IPS DF 6.9 (cell line): ENCODE results near the gene F2RL3.

ENCODE experiments used
- DNase-seq: peaks from one replicate; pipeline ENCODE4 v3.0.0-alpha.2; 2013; ENCODE audit warnings: low read depth, low spot score
- H3K27ac ChIP-seq: one replicate; pipeline ENCODE4 v1.5.1; 2013; ENCODE audit warnings: low read length, control low read depth
- H3K27me3 ChIP-seq: 2 replicates; pipeline ENCODE4 v1.6.1; 2013; ENCODE audit warnings: mild to moderate bottlenecking, low read length; ENCODE audit not compliant: control insufficient read depth, insufficient read depth
- H3K36me3 ChIP-seq: 2 replicates; pipeline ENCODE4 v1.6.1; 2013; ENCODE audit warnings: low read length; ENCODE audit not compliant: control insufficient read depth, insufficient read depth
- H3K4me1 ChIP-seq: 2 replicates; pipeline ENCODE4 v1.6.1; 2013; ENCODE audit warnings: low read length; ENCODE audit not compliant: control insufficient read depth, insufficient read depth
- H3K4me3 ChIP-seq: 2 replicates; pipeline ENCODE4 v1.5.1; 2013; ENCODE audit warnings: mild to moderate bottlenecking, low read length
- H3K9me3 ChIP-seq: 2 replicates; pipeline ENCODE4 v1.6.1; 2013; ENCODE audit warnings: low read length, inconsistent platforms; ENCODE audit not compliant: control insufficient read depth, insufficient read depth
- WGBS: extraction: QIAGEN DNeasy Blood & Tissue Kit; methylation state at CpG from one replicate; pipeline ENCODE4 v1.1.7; 2013; ENCODE audit warnings: mixed read lengths, missing lambda C conversion rate; ENCODE audit not compliant: insufficient read length, insufficient coverage; 5-methylcytosine and 5-hydroxymethylcytosine counted together

F2RL3 gene

DNA sequence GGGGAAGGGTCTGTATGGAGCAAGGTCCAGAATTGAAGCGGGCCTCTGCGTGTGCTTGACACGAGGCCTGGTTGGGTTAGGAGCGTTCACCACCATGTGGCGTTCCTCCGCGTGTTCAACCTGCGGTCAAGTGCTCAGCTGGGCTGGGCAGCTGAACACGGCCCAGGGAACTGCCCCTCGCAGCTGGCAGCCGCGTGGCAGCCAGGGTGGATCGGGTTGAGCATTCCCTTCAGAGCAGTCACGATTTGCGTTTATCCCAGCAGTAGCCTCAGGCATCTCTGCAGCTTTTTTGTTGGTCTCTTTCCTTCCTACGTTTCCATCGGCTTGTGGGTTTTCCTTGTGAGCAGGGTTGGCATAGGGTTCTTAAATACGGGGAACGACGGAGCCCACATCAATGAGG, 28.7 kb upstream of the F2RL3 start:
- Histone ChIP-seq H3K4me3 (no peak overlapping the region; the same call in 1 of the 2 replicates), H3K27me3 (no peaks in the 10 kb centered on the region), H3K9me3 (no peaks in the 10 kb centered on the region), H3K36me3 (peaks cover 12% of the 10 kb centered on the region), H3K4me1 (no peaks in the 10 kb centered on the region), H3K27ac (no peak overlapping the region)
- no CpG with 5 or more reads among the region's 20 CpGs for WGBS
- no peak for DNase-seq

GRCh38 chr19:16861011-16861410, 27.8 kb upstream of the F2RL3 start:
- H3K27ac ChIP-seq: no peak overlapping the region

GRCh38 chr19:16861834-16862233, 27.0 kb upstream of the F2RL3 start:
- Histone ChIP-seq H3K9me3 (no peaks in the 10 kb centered on the region), H3K4me3 (no peak overlapping the region), H3K27ac (no peak overlapping the region), H3K4me1 (no peaks in the 10 kb centered on the region), H3K27me3 (no peaks in the 10 kb centered on the region), H3K36me3 (peaks cover 25% of the 10 kb centered on the region)
- no CpG with 5 or more reads among the region's 5 CpGs for WGBS
- DNase-seq: no peak

More at GRCh38 chr19:16861011-16861410, 27.8 kb upstream of the F2RL3 start:
- Histone ChIP-seq H3K9me3 (no peaks in the 10 kb centered on the region), H3K4me3 (no peak overlapping the region), H3K27me3 (no peaks in the 10 kb centered on the region), H3K36me3 (peaks cover 19% of the 10 kb centered on the region), H3K4me1 (no peaks in the 10 kb centered on the region)
- WGBS: no CpG with 5 or more reads among the region's 3 CpGs
- DNase-seq: no peak

- no peaks in the 10 kb centered on the region for H3K27me3 ChIP-seq
- H3K9me3 ChIP-seq: no peaks in the 10 kb centered on the region
- WGBS: no CpG with 5 or more reads among the region's 10 CpGs
- H3K27ac ChIP-seq: no peak overlapping the region
- no peaks in the 10 kb centered on the region for H3K4me1 ChIP-seq
- DNase-seq: no peak
- no peak overlapping the region for H3K4me3 ChIP-seq
- peaks cover 33% of the 10 kb centered on the region for H3K36me3 ChIP-seq
Observed at GRCh38 chr19:16862826-16863415, 25.9 kb upstream of the F2RL3 start.

DNA sequence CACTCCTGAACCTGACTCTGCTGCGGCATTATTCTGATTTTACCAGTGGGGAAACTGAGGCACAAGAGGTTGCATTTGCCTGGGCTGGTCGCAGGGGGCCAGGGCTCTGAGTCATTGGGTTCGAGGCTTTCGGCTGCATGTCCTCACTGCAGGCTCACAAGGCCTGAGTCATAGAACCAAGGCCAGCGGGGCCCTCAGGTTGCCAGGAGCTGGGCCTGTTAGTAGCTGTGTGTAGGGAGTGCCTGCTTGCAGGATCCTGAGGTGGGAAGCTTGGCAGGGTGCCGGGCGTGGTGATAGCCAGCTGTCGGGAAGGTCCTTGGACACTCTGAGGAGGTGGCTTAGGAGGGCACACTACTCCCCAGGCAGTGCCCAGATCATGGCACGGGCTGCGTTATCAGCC, 21.6 kb upstream of the F2RL3 start:
- Histone ChIP-seq H3K4me1 (no peaks in the 10 kb centered on the region), H3K27me3 (no peaks in the 10 kb centered on the region), H3K36me3 (peaks cover 54% of the 10 kb centered on the region), H3K27ac (no peak overlapping the region), H3K9me3 (no peaks in the 10 kb centered on the region), H3K4me3 (no peak overlapping the region)
- no peak for DNase-seq
- WGBS: no CpG with 5 or more reads among the region's 10 CpGs

GRCh38 chr19:16868423-16869130, 20.2 kb upstream of the F2RL3 start:
- no peaks in the 10 kb centered on the region for H3K4me1 ChIP-seq
- no peaks in the 10 kb centered on the region for H3K9me3 ChIP-seq
- no peaks in the 10 kb centered on the region for H3K27me3 ChIP-seq
- H3K4me3 ChIP-seq: no peak overlapping the region
- peaks cover 50% of the 10 kb centered on the region for H3K36me3 ChIP-seq
- no peak overlapping the region for H3K27ac ChIP-seq
- WGBS: no CpG with 5 or more reads among the region's 20 CpGs
- no peak for DNase-seq

DNA sequence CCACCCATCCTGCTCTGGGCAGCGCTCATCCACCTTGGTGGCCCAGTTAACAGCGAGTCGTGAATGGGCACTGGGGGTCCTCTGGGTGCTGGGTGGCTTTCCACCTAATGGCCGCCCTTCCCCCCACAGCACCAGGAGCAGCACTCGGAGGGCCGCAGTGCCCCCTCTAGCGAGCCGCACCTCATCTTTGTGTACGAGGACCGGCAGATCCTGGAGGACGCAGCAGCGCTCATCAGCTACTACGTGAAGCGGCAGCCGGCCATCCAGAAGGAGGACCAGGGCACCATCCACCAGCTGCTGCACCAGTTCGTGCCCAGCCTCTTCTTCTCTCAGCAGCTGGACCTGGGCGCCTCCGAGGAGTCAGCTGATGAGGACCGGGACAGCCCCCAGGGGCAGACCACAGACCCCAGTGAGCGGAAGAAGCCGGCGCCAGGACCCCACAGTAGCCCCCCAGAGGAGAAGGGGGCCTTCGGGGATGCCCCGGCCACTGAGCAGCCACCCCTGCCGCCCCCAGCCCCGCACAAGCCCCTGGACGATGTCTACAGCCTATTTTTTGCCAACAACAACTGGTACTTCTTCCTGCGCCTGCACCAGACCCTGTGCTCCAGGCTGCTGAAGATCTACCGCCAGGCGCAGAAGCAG, 19.3 kb upstream of the F2RL3 start:
- H3K4me3 ChIP-seq: no peak overlapping the region
- H3K27ac ChIP-seq: no peak overlapping the region
- H3K4me1 ChIP-seq: no peaks in the 10 kb centered on the region
- H3K36me3 ChIP-seq: peaks cover 54% of the 10 kb centered on the region
- WGBS: no CpG with 5 or more reads among the region's 30 CpGs
- no peaks in the 10 kb centered on the region for H3K9me3 ChIP-seq
- DNase-seq: no peak
- no peaks in the 10 kb centered on the region for H3K27me3 ChIP-seq

- Histone ChIP-seq H3K27ac (no peak overlapping the region), H3K36me3 (peaks cover 48% of the 10 kb centered on the region), H3K4me1 (no peaks in the 10 kb centered on the region), H3K9me3 (no peaks in the 10 kb centered on the region), H3K27me3 (no peaks in the 10 kb centered on the region), H3K4me3 (no peak overlapping the region)
- no CpG with 5 or more reads among the region's 7 CpGs for WGBS
- no peak for DNase-seq
Observed at GRCh38 chr19:16871871-16872270, 16.9 kb upstream of the F2RL3 start.

DNA sequence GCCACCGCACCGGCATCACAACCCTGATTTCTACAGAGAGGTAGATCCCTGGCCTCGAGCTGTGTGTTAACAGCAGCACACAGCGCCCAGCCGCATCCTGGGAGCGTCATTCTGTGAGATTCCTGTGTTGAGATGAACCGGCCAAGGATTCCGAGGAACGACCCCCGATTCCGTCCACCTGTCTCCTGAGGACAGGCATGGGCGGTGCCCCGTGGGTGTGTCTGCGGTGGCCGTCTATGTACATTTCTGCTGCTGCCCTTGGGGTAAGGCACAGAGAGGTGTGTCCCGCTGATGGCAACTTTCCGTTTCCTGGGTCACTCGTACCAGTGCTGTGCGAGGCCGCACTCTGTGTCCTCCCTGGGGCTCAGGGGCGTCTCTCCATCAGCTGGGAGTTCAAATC, 16.1 kb upstream of the F2RL3 start:
- Histone ChIP-seq H3K27me3 (no peaks in the 10 kb centered on the region), H3K27ac (no peak overlapping the region), H3K4me3 (no peak overlapping the region), H3K36me3 (peaks cover 43% of the 10 kb centered on the region), H3K4me1 (no peaks in the 10 kb centered on the region), H3K9me3 (no peaks in the 10 kb centered on the region)
- no peak for DNase-seq
- no CpG with 5 or more reads among the region's 21 CpGs for WGBS

DNA sequence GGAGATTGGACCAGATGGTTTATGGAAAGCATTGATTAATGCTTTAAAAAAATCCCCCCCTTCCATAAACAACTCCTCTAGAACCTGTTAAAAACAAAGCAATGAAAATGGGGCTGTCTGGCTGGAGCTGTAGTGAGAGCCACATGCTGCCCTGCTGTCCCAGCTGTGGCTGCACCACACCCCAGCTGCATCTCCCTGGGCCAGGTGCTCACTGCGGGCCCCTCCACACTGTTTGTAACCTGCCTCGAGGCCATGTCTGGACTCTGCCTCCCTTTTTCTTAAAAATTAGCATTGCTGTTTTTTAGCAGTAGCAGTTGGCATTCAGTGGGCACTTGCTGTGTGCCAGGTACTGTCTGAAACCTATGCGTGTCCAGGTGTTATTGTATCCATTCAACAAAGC, 15.2 kb upstream of the F2RL3 start:
- no peak for DNase-seq
- Histone ChIP-seq H3K9me3 (no peaks in the 10 kb centered on the region), H3K27me3 (no peaks in the 10 kb centered on the region), H3K4me1 (no peaks in the 10 kb centered on the region), H3K4me3 (no peak overlapping the region), H3K27ac (no peak overlapping the region), H3K36me3 (peaks cover 48% of the 10 kb centered on the region)
- WGBS: no CpG with 5 or more reads among the region's 3 CpGs
